Brain pericyte (primary cell): ENCODE measurements around the gene NR1I3.
"Not testable (repeated sequence)": the region's sequence is repeated elsewhere in the genome, so short reads cannot be mapped to it uniquely, and the experiment has no call there.

Source experiments
- DNase-seq: peaks from one replicate; pipeline ENCODE4 v3.0.0-alpha.2; 2012; ENCODE audit warnings: low read depth, low spot score

The NR1I3 gene, protein sequence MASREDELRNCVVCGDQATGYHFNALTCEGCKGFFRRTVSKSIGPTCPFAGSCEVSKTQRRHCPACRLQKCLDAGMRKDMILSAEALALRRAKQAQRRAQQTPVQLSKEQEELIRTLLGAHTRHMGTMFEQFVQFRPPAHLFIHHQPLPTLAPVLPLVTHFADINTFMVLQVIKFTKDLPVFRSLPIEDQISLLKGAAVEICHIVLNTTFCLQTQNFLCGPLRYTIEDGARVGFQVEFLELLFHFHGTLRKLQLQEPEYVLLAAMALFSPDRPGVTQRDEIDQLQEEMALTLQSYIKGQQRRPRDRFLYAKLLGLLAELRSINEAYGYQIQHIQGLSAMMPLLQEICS

GRCh38 chr1:161238039-161238473 lies at the start of gene NR1I3:
Gene NR1I3 (minus strand): TSS chr1:161238203. CDS start chr1:161236565, 1,638 bp downstream.
- DNase-seq = no peak

DNA sequence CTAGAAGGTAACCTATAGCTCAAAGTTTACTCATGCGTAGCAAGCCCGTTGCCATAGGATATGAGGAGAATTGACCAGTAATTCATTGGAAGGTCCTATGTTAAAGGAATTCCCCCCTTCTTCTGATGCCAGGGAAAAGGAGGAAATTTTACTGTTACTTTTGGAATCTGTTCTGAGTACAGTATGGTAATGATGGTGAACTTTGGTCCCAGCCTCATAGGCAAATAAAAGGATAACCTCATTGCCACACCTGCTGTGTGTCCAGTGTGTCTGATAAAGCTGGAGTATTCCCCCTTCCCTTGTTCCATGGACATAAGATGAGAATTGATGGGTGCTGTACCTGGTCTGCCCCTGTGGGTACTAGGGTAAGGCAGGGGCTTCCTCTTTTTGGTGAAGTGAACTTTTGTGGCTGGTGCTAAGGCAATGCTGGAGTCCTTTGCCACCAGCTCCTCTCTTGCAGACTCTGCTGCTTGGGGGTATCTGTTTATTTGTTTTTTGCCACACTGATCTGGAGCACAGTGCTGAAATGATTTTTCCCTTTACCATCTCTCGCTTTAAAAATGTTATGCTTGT lies 49.6 kb upstream of the NR1I3 start:
- DNase-seq = no peak

GRCh38 chr1:161285521-161285920 lies 47.5 kb upstream of the NR1I3 start:
- no peak for DNase-seq

GRCh38 chr1:161285113-161285512 lies 47.1 kb upstream of the NR1I3 start:
- no peak for DNase-seq

GRCh38 chr1:161282991-161283390 lies 45.0 kb upstream of the NR1I3 start:
- DNase-seq = no peak

DNA sequence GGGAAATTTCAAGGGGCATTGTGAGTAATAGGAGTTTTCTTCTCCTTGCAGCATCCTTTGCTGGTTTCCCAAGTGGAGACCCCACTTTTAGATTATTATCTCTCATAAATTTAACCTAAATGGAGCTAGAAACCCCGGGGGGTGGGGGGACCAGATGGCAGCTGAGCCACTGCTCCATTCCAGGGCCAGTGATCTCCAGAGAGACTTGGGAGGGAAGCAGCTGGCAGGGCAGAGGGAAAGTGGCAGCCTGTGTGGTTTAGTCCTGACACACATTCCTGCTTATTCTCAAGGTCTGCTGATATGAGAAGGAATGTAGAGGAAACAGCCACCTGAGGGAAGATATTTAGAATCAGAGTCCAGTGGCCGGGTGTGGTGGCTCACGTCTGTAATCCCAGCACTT lies 36.9 kb upstream of the NR1I3 start:
- DNase-seq = no peak

DNA sequence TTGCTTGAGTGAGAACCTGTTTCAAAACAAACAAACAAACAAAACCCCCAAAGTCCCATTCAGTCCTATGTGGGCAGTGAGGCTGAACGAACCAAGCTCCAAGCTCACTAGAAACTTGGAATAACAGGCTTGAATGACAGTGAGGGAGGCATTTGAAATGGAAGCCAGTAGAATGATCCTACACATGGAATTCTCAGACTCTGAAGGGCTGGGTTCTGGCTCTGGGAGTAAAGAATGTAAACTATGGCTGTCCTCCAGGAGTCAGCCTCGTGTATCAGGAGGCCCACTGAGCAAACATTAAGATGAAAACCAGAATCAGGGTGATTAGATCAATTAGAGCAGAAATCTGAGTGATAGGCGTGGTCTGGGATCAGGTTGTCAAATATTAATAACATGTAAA lies 35.4 kb upstream of the NR1I3 start:
- no peak for DNase-seq

- DNase-seq = no peak
Observed at GRCh38 chr1:161267321-161267720, 29.3 kb upstream of the NR1I3 start.

DNA sequence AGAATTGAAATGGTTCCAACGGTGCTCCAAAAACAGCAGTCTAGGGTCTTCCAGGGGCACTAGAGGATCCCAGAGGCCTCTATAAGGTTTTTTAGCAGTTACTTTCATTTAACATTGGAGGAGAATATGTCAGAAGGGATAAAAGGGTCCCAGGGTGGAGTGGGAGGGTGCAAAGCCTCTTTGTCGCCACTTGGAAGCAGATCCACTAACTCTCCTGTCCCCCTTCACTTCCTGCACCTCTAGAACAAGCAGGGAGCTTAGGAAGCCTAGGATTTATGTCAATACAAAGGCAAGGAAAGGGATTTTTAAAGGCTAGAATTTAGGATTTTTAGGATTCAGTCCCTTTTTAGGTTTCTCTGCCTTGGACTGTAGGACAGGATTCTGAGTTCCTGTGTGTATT lies 28.8 kb upstream of the NR1I3 start:
- no peak for DNase-seq

DNA sequence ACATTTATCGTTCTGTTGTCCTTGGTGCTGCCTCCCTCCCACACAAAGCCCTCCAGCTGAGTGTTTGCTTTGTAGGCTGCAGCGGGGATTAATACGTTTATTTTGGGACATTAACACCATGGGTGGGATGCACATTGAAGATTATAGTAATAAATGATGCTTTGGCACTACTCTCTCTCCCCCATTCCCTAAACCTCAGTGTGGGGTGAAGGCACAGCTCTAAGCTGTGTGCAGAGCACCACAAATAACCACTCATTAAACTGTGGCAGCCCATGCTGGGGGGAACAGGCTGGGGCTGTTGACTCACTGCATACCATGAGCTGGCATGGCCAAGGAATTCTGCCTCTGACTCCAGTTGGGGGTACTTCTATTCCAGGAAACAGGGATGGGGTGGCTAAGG lies 28.2 kb upstream of the NR1I3 start:
- no peak for DNase-seq

GRCh38 chr1:161265305-161265704 lies 27.3 kb upstream of the NR1I3 start:
- no peak for DNase-seq

GRCh38 chr1:161261261-161262235 lies 23.5 kb upstream of the NR1I3 start:
- no peak for DNase-seq

- no peak for DNase-seq
Observed at GRCh38 chr1:161260376-161261260, 22.6 kb upstream of the NR1I3 start.

DNA sequence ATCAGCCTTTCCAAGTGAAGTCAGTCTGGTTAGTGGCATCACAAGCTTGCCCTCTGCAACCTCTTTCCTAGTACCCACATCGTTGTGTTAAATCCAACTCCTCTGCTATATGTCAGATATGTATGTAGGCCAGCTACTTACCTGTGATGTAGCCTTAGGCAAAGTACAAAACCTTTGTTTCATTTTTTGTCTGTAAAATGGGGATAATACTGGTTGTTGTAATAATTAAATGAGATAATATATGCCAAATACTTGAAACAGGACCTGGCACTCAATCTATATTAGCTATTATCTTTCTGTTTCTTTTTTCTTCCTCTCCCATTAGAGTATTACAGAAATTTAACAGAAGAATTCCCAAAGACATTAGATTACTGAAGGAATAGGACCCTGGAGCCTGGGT lies 21.8 kb upstream of the NR1I3 start:
- DNase-seq = no peak

- no peak for DNase-seq
Observed at GRCh38 chr1:161259345-161259702, 21.3 kb upstream of the NR1I3 start.

DNA sequence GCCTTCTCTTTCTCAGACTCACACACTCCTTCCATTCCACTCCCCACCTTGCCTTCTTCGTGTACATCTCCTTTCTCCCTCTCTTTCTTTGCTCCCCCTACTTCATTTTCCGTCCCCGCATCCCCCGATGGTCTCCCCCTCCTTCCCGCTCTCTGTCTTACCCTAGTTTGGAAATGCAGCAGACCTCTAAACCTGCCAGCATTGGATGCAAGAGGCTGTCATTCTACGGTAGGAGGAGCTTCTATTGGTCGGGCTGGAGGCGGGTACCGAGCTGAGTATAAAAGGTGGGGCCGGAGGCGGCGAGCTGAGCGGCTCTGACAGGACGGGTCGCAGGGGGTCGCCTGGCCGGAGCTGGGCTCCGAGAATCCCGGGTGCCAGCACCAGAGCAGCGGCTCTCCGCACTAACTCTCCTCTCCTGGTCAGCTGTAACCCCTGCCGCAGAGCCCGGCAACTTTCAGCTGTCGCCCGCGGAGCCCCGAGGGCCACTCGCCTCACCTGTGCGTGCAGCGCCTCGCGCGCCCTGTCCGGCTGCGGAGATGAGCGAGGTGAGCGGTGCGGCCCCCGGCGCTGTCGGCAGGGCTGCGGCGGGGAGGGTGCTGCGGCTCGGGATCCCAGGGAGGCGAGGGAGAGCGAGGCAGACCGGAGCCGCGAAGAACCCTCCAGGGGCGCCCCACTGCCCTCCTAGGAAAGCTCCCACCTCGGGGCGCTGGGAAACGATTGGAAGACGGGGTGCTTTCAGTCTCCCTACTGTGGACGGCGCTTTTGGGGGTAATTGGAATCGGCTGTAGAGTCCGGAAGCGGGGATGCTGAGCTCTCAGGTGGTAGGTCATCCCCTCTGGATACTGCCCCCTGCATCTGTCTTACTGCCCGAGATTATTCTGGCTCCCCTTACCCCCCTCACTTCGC lies 20.7 kb upstream of the NR1I3 start, which contains the start of gene PCP4L1:
Gene PCP4L1 (plus strand): TSS at position 307 of the 906 bp plus-strand sequence. CDS start 230 bp downstream, at position 537.
- DNase-seq = peak; percentile 20

DNA sequence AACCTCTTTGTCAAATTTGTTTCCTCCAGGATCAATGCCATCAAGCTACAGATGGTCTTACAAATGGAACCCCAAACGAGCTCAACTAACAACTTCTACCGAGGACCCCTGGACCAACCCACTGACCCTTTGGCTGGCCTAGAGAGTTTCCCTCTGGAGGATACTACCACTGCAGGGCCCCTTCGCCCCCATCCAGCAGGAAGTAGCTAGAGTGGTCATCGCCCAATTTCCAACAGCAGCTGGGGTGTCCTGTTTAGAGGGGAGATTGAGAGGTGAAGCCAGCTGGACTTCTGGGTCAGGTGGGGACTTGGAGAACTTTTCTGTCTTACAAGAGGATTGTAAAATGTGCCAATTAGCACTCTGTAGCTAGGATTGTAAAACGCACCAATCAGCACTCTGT lies 19.1 kb upstream of the NR1I3 start:
- not testable (repeated sequence) for DNase-seq

GRCh38 chr1:161255955-161256520 lies 18.0 kb upstream of the NR1I3 start:
- not testable (repeated sequence) for DNase-seq

GRCh38 chr1:161255302-161255701 lies 17.3 kb upstream of the NR1I3 start:
- not testable (repeated sequence) for DNase-seq

GRCh38 chr1:161251579-161251978 lies 13.6 kb upstream of the NR1I3 start:
- DNase-seq = no peak
